NCI-H2227 (cell line): ENCODE results near the gene NEDD9.

Source experiments
- DNase-seq: peaks from one replicate; lab custom pipeline; 2025; ENCODE audit not compliant: unreplicated experiment; lab: John Stamatoyannopoulos, UW

NEDD9 gene

DNA sequence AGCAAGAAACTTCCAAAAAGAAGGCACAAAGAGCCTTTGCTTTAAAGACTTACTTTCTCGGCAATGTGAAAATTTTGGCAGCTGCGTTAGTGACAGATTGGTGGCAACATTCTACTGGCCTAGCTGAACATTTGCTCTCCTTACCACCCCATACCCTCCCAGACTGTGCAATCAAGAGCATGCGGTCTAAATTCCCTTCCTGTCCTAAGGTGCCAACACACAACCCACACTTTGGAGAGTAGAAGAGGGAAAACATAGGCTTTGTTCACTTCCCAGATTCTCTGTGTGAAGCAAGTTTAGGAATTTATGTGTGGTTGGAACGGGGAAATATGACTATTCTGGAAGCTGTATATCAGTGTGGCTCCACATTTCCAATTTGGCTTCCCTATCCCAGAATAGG lies 29.8 kb upstream of the NEDD9 start:
- no peak for DNase-seq

DNA sequence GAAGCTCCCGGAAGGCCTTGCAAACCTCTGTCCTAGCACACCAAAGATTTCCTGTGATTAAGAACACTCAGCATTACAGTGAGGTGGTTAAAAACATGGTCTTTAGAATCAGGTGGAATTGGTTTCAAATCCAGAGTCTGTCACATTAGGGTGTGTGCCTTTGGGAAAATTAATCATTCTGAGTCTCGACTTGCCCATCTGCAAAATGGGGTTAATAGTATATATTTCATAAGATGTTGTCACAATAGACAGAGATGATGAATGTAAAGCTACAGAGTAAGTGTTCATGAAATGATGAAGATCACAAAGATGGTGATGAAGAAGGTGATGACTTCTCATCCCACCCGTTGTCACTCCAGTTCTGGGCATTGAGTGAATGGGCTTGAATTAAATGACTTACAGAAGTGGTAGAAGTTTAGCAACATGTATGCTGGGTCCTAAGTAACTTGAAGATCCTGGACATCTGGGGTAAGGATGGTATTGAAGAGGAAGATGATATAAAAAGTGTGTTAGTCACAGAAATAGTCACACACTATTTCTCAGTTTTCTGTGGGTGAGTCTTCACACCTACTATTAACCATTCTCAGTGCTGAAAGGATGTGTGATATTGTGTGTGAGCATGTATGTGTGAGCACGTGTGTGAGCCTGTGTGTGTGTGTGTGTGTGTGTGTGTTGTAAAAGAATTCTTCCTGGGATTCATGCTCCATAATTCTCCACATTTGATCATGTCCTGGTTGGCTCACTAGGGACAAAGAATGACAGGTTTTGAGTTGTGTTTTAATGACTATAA lies 28.0 kb upstream of the NEDD9 start:
- DNase-seq, result no peak

DNA sequence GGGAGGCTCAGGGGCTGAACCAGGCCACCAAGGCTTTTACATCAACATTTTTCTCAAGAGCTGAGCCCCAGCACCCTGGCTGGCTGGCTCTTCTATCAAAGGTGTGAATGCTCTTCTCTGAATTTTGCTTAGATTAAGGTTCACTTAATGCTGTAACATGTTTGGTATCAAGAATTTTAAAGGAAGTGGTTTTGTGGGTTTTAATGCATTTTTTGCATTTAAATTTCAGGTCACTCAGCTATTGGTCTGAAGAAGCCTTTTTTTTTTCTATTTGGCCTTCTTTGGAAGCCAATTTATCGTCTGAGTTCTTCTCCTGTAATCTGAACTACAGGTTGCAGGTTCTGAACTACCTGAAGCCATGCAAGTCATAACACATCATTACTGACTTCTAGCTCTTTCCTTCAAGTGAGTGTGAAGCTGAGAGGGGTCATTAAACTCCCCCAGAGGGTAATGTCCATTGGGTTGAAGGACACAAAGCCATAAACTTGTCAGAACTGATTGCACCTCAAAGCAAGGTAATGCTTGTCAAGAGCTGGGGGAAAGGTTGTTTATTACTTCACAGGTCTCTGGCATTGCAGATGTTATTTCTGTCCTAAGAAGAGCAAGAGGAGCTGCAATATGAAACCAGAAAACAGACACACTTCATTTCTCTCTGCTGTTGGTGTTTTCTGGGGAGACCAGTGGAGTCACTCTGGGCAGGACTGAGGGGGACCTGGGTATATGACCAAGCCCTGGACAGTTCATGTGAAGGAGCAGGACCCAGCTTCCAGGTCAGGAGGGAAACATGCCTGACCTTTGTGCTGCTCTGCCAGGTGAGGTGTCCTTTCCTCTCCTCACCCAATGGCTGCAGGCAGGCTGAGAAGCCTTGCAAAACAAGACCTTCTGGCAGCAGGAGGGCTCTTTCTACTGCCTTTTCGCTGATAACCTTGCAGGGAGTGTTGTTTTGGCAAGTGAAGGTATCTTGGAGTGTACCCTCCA lies 26.1 kb upstream of the NEDD9 start:
- DNase-seq, result no peak

DNA sequence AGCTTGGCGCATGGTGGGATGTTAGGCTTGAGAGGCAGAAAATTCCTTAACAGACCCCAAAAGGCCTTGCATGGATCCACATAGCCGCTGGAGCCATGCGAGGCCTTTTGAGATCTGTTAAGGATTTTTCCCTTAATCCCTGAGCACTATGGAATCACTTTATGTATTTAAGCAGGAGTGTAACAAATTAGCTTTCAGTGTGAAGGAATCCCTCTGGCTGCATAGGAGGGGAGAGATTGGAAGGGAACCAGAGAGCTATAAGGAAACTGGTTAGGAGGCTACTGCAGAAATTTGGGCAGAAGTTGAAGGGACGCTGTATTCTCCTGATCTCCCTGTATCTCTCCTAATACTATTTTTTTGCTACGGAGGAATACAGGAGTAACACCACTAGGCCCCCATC lies 23.1 kb upstream of the NEDD9 start:
- no peak for DNase-seq

DNA sequence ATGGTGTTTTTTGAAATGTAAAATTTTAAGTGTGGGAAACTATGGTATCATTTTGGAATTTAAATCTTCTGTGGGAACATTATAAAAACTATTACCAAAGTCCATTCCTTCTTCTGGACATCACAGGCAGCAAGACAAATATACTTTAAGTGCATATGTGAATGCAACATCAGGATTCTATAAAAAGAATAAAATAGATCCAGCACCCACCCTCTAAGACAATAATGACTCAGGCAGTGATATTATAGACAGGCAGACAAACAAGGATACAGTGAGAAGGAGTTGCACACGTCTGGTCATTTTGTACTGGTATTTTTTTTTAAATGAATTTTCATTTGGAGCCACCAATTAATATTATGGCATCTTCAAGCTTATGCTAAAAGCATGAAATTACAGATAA lies 21.1 kb upstream of the NEDD9 start:
- no peak for DNase-seq

DNA sequence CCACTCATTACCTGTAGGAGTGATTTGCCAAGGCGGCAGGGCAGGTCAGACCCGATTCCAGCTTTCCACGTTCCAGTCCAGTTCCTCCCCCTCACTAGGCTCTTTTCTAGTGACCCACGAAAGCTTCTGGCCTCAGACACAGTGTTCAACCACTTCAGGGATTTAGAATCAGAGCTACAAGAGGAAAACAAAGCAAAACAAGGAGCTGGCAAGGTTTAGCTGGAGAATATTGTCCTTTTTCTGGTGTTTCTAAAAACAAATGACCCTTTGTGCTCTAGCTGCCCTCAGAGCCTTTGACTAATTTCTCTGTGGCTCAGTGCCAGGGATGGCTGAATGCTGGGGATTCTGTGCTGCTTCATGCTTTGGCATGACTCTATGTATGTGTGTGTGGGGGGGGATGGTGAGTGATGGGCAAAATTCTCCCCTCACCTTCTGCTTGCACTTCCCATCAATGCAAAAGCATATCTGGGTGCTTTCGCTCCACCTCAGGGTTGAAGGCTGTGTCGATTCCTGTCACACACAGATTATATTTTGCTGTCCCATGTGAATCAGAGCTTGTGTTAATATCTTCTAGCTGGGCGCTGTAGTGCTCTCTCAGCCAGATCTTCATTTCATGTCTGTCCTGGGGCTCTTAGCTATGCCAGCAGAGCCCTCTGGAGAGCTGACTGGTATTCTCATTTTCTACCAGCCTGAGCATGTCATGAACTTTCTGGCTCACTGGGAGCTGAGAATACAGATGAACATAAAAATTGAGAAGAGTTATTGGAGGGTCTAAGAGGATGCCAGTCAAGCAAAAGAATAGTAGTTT lies 19.3 kb upstream of the NEDD9 start:
- peak; percentile 23 for DNase-seq

DNA sequence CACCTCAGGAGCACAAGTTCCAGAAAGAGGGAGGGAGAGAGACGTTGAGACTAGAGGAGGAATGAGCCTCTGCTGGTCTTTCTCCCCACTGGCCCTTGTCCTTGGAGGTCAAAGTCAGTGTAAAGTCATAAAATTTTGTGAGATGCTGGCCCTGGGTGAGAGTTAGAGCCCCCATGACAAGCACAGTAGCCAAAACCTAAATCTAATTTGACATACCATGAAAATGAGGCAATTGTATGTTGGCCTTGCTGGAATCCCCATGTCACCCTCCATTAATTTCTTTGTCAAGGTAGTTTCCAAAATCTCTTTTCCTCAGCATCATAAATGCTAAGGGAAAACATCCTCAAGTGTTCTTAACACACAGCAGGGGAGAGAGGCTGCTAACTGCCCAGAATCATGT lies 17.6 kb upstream of the NEDD9 start:
- DNase-seq, result no peak

DNA sequence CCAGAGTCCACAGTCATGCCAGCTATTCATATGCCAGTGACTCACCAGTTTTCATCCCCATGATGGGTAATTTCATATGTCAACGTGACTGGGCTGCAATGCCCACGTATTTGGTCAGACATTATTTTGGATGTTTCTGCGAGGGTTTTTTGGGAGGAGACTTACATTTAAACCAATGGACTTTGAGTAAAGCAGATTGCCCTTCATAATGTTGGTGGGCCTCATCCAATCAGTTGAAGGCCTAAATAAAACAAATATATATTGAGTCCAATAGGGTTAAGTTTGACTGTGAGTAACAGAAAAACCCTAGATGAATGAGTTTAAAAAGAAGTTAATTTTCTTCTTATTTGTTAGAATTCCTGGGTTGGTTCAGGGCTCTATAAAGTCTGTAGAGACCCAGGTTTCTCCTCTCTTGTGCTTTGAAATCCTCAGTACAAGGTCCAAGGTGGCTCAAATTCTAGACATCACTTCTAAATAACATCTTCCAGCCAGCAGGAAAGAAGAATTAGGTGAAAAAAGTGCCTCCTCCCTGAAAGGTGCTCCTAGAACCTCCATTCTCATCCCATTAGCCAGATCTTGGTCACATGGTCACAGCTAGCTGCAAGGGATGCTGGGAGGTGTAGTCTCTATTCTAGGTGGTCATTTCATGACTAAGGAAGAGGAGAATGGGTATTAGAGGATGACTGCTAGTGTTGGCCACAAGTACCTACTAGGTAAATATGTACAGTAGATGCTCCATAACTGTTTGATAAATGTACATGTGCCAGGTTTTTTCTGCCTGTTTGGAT lies 16.7 kb upstream of the NEDD9 start:
- DNase-seq, result no peak

DNA sequence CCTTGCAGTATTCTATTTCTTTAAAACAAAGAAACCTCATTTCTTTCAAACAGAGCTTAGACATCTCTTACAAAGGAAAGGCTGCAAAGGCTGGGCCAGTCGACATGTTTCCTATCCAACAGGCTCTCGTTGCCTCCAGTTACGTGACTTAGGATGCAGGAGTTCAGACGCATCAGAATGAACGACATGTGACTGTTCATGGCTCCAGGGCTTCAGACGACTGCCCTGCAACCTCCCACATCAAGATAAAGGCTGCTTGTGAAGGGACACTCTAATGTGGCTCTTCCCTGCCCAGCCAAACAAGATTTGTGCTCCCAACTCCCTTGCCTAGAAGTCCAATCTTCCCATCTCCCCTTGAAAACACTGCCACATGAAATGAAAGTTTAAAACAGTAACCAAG lies 14.3 kb upstream of the NEDD9 start:
- DNase-seq, result no peak

DNA sequence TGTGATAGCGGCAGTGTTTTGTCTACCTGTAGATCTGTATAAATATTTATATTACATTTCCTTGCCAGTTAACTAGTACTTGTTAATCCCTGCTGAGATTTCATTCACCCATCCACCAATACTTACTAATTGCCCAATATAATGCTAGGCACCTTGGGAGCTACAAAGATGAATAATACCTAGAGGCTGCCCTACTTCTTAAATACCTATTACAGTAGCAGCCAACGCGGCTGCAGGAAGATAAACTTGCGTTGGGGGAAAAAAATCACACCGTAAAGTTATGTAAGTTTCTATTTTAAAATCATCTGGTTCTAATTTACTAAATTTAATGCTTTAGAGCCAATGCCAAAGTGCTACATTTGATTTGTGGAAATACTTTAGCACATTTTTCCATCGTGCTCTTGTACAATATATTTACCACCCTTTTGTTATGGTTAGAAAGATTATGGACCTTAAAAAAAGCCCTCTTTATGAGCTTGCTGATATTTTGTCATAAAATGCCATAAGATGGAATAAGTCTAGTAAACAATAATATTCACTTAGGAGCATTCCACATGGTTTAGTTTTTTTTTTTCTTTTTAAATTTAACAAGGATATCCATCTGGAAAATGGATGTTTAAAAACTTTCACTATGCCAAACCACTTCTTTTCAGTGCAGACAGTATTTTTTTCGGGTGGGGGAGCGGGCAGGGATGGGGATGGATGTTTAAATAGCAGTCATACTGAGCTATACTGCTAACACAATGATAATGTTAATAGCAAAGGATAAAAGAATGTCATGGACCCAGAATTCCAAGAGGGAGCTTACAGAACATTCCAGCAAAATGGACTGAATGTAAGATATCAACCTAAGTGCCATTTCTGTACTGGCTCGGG lies 13.2 kb upstream of the NEDD9 start:
- DNase-seq, result no peak

DNA sequence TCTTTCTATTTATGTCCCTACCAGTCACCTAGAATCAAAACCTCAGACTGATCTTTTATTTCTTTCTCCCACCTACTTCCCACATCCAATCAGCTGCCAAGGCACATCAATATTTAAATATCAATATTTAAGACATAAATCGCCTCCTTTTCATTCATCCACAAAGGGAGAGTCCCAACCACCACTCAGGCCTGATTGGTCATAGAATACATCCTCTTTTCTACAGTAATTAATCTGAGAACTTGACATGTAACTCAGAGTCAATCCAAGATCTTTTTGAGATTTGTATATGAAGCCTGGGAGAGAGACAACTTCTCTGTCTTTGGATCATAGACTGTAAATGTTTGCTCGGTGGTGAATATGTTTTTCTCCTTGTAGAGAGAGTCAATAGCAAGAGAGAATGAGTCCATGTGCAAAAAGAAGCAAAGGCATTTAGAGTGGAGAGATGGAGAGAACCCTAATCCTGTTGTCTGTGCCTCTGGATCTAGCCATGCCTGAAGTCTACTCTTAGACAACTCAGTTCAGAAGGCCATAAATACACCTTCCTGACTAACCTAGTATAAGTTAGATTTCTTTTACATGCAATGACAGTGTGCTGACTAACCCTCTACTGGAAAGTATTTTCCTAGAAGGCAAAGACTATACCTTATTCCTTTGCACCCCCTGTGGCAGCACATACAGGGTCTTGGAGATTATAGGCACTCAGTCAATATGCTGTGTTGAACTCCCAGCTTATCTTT lies 12.1 kb upstream of the NEDD9 start:
- DNase-seq, result no peak

DNA sequence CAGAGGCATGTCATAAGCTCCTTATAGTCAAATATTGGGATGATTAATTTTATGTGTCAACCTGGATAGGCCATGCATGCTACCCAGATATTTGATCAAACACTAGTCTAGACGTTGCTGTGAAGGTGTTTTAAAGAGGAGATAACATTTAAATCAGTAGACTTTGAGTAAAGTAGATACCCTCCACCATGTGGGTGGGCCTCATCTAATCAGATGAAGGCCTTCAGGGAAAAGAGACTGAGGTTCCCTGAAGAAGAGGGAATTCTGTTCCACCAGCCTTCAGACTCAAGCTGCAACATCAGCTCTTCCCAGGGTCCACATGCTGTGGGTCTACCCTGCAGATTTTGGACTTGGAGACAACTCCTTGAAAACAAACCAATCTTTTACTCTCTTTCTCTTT lies 11.4 kb upstream of the NEDD9 start:
- no peak for DNase-seq

DNA sequence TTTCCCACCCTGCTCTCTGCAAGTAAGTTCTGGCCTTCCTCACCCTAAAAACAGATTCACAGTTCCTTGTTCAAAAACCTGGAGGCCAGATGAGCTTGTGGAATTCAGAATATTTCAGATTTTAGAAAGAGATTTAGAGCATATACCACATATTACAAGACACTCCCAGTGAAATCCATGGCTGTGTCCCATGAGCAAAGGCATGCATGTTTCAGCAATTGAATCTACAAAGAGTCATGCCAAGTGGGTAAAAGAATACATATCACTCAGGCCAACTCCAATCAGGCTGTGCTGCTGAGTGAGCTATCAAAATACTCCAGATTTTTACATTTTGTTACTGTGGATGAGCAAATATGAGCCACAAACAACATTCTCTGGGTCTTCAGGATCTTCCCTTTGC lies 10.2 kb upstream of the NEDD9 start:
- no peak for DNase-seq

DNA sequence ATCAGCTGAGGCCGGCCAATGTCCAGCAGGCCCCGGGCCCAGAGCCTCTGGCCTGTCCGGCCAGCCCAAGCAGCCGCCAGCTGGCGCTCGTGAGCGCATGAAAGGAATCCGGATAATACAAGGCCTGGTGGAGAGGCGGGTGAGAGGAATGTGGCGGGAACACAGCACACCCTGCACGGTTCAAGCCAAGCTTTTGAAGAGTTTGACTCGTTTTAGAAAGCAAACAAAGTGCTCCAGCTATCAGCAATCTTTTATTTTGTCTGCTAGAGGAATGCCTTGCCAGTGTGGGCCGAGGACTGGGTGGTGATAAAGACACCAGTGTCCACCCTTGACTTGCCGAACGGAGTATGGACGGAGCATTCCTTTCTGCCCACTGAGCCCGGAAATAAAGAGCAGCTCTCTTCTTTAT lies 9.3 kb upstream of the NEDD9 start:
- no peak for DNase-seq

DNA sequence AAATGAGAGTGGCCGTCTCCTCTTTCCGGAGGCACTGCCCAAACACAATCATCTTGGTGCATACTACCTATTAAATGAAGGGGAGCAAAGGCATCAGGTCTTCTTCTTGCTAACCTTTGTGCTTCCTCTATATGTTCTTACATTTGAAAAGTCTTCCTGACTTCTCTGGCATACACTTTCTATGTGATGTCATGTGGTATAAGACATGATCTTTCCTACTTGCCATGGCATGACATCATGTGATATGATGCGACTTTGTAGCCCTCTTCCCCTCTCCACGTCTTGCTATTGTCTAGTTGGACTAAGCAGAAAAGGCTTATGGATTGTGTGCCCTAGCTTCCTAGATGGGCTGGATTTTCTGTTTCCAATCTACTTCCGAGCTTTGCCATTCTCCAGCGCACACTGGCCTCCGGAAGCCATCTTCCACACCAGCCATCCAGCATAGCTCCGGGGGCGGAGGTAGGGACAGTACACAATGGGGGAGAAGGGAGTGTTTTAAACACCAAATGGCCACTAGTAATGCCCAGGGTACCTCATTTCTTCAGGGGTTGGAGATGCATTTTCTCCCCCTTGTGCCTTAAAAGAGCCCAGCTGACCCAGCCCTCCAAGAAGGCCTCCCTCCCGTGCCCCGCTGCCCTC lies 8.8 kb upstream of the NEDD9 start:
- no peak for DNase-seq

DNA sequence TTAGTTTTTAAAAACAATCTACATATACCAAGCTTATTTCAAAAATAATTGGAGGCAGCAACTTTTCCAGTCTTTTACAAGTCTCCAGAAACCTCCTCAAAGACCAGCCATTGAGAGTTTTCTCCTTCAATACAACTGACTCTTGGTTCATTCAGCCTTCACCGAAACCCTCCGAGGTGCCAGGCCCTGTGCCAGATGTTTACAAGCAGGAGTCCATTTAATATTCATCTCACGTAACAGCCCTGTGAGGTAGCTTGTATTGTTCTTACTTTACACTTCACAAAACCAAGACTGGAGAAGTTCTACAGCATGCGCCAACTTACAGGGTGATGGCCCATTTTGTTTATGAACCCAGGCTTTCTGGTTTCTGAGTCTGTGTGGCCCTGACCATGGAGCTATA lies 5.5 kb upstream of the NEDD9 start:
- DNase-seq, result no peak

DNA sequence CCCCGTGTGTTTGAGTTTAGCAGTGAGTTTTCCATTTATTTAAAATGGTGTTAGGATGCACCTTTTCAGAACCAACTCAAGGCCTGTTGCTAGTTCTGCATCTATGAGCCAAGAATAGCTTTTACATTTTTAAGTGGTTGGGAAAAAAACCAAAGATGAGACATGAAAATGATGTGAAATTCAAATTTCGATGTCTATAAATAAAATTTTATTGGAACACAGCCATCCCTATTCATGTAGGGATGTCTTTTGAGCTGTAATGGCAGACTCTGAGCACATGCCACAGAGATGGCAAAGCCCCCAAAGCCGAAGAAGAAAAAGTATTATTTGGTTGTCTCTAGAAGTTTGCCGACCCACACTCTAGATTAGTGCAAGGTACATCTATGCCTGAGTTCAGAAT lies 5.0 kb upstream of the NEDD9 start:
- no peak for DNase-seq

DNA sequence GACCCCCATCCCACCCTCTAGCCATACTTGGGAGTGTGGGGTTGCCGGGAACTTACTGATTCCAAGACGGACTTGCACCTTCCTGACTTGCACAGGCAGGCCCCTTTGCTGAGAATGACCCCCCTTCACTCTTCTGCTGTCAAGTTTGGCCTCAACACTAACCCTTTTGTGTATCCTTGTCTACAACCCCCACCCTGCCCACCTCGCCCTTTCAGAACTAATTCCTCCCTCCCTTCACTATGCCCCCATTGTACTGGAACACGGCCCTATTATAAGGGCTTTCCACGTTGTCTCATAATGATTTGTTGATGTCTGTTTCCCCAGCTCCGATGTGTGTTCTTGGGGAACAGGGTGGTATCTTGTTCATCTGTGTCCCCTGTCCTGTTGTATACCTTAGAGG lies 4.4 kb upstream of the NEDD9 start:
- DNase-seq, result no peak
